HUES64 (cell line): ENCODE data around the gene COL6A2.
"Not testable (repeated sequence)": the region's sequence is repeated elsewhere in the genome, so short reads cannot be mapped to it uniquely, and the experiment has no call there.

Experiments used
- H3K27ac ChIP-seq: 2 replicates; pipeline ENCODE4 v1.7.0; 2013; ENCODE audit warnings: low read depth, low read length, inconsistent platforms
- H3K27me3 ChIP-seq: 2 replicates; pipeline ENCODE4 v1.6.1; 2013; ENCODE audit warnings: mild to moderate bottlenecking, low read length; ENCODE audit not compliant: insufficient read depth
- H3K36me3 ChIP-seq: 2 replicates; pipeline ENCODE4 v1.6.1; 2013; ENCODE audit warnings: mild to moderate bottlenecking, low read length; ENCODE audit not compliant: insufficient read depth
- H3K4me1 ChIP-seq: 2 replicates; pipeline ENCODE4 v1.6.1; 2013; ENCODE audit warnings: mild to moderate bottlenecking, low read length, moderate library complexity; ENCODE audit not compliant: insufficient read depth
- H3K4me3 ChIP-seq: 2 replicates; pipeline ENCODE4 v1.5.1; 2013; ENCODE audit warnings: mild to moderate bottlenecking, low read length, moderate library complexity
- H3K9ac ChIP-seq: 2 replicates; pipeline ENCODE4 v1.6.1; 2013; ENCODE audit warnings: mild to moderate bottlenecking, low read depth, low read length
- H3K9me3 ChIP-seq: 2 replicates; pipeline ENCODE4 v1.6.1; 2013; ENCODE audit warnings: low read depth, low read length; ENCODE audit not compliant: insufficient read depth
- WGBS: fragments of 150-250, 120-280 bp; methylation state at CpG from one replicate; pipeline ENCODE4 v1.1.7; 2013; ENCODE audit warnings: missing lambda C conversion rate; 5-methylcytosine and 5-hydroxymethylcytosine counted together

Gene COL6A2

DNA sequence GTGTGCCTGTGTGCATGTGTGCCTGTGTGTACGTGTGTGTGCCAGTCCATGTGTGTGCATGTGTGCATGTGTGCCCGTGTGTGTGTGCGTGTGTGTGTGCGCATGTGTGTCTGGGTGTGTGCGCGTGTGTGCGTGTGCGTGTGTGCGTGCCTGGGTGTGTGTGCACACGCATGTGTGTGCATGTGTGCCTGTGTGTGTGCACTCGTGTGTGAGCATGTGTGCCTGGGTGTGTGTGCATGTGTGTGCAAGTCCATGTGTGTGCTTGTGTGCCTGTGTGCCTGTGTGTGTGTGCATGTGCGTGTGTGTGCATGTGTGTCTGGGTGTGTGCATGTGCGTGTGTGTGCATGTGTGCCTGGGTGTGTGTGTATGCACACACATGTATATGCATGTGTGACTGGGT is 28.7 kb upstream of the COL6A2 start:
- Histone ChIP-seq H3K36me3 (no peaks in the 10 kb centered on the region), H3K27ac (no peak overlapping the region), H3K4me3 (no peak overlapping the region), H3K27me3 (no peaks in the 10 kb centered on the region), H3K4me1 (no peaks in the 10 kb centered on the region; the same call in 1 of the 2 replicates), H3K9ac (no peak overlapping the region), H3K9me3 (no peaks in the 10 kb centered on the region)
- 56% methylated on average over 12 of the region's 13 CpGs for WGBS

DNA sequence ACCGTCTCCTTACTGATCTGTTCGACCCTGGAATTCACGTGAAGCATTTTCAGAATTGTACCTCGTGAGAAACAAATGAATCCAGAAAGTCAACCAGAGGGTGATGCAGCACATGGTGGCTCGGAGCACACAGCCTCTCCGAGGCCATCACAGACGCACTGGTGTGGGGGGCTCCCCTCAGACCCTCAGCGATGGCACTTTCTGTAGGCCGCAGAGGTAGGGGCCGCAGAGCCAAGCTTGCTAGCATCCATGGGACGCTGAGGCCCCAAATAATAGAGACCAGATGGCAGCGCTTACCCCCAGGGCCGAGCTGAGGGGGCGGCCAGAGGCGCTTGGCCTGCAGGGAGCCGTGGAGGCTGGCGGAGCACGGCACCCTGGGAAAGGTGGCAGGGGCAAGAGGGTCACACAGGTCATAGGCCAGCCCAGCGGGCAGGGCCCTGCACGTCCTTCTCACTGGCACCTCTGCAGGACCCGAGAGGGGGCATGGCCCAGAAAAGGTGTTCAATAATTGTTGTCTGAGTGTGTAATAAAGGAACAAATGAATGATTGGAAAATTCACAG is 28.1 kb upstream of the COL6A2 start:
- Histone ChIP-seq H3K27me3 (no peaks in the 10 kb centered on the region), H3K9me3 (no peaks in the 10 kb centered on the region), H3K4me3 (no peak overlapping the region), H3K9ac (no peak overlapping the region), H3K27ac (no peak overlapping the region), H3K4me1 (no peaks in the 10 kb centered on the region; the same call in 1 of the 2 replicates), H3K36me3 (no peaks in the 10 kb centered on the region)
- 88% methylated on average over 21 of the region's 21 CpGs for WGBS

DNA sequence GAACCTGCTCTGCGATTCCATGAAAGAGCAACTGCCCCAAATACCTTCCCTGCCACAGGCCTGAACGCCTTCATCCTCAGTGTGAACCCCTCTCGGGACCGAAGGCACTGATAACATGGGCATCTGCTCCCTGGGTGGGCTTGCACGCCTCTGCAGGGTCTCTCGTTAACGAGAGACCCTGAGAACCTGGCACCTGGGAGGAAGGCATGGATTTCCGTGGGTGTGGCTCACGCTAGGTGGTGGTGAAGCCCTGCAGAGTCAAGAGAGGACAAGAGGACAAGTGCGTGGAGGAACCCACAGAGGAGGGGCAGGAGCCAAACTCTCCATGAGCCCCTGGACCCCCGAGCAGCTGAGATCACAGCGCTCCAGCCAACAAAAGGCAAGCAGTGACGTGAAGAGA is 26.8 kb upstream of the COL6A2 start:
- 85% methylated on average over 13 of the region's 13 CpGs for WGBS
- Histone ChIP-seq H3K4me1 (no peaks in the 10 kb centered on the region), H3K4me3 (no peak overlapping the region), H3K27ac (no peak overlapping the region), H3K9me3 (no peaks in the 10 kb centered on the region), H3K36me3 (no peaks in the 10 kb centered on the region), H3K27me3 (no peaks in the 10 kb centered on the region), H3K9ac (no peak overlapping the region)

DNA sequence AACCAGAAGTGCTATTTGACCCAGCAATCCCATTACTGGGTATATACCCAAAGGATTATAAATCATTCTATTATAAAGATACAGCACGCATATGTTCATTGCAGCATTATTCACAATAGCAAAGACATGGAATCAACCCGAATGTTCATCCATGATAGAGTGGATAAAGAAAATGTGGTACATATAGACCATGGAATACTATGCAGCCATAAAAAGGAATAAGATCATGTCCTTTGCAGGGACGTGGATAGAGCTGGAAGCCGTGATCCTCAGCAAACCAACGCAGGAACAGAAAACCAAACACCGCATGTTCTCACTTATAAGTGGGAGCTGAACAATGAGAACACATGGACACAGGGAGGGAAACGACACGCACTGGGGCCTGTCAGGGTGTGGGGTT is 21.2 kb upstream of the COL6A2 start:
- H3K27me3 ChIP-seq, H3K9ac ChIP-seq, H3K4me1 ChIP-seq, H3K27ac ChIP-seq, H3K4me3 ChIP-seq, H3K36me3 ChIP-seq, H3K9me3 ChIP-seq: not testable (repeated sequence)
- 96% methylated on average over 7 of the region's 8 CpGs for WGBS

DNA sequence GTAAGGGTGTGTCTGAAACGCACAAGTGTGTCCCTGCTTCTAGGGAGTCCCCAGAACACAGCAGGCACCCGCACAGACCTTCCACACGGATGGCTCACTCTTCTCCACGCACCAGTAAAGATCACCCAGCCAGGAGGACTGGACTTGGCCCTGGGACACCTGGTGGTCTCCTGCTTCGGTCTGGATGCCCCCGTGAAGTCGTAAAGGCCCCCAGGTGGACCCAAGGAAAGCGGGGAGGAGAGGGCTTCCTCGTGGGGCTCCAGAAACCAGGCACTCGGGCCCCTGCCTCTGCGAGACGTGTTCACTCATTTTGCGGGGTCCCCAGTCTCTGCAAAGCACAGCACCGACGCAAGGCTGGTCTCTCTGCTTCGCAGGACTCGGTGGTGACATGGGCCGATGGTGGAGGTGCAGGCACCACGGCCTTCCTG is 20.2 kb upstream of the COL6A2 start:
- no peaks in the 10 kb centered on the region for H3K9me3 ChIP-seq
- H3K27ac ChIP-seq, result no peak overlapping the region
- no peak overlapping the region for H3K4me3 ChIP-seq
- 95% methylated on average over 19 of the region's 19 CpGs for WGBS
- H3K27me3 ChIP-seq, result no peaks in the 10 kb centered on the region
- H3K4me1 ChIP-seq, result no peaks in the 10 kb centered on the region
- no peaks in the 10 kb centered on the region for H3K36me3 ChIP-seq
- no peak overlapping the region for H3K9ac ChIP-seq

DNA sequence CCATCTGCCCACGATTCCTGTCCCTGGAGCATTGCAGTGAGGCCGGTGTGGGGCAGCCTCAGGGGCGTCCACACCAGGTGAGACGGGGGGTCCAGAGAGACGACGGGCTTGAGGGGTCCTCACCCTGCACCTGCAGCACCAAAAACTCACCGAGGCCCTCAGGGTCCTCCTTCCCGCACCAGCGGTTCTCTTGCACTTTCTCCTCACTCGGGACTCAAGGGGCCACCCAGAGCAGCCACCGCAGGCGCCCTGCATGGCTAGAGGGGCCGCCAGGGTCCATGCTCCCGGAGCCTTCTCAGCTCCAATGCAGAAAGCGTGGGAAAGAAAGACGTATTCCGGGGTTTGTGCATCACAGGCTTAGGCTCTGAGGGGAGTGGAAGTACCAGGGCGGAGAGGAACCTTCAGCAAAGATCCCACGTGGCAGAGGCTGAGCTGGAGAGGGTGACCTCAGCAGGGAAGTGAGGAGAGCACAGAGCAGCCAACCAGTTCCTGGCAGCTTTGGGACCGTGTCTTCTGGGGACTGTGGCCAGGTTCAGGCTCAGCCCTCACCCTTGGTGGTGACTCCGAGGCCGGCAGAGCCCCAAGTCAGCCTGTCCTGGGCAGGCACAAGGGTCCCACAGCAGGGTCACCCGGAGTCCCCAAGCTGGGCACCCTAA is 19.5 kb upstream of the COL6A2 start:
- H3K36me3 ChIP-seq, result no peaks in the 10 kb centered on the region
- no peak overlapping the region for H3K9ac ChIP-seq
- H3K27ac ChIP-seq, result no peak overlapping the region
- 93% methylated on average over 23 of the region's 23 CpGs for WGBS
- H3K27me3 ChIP-seq, result no peaks in the 10 kb centered on the region
- no peak overlapping the region for H3K4me3 ChIP-seq
- no peaks in the 10 kb centered on the region for H3K9me3 ChIP-seq
- H3K4me1 ChIP-seq, result 0 out of 2 replicates have a peak, but pooled peaks cover under 1% of the 10 kb centered on the region

DNA sequence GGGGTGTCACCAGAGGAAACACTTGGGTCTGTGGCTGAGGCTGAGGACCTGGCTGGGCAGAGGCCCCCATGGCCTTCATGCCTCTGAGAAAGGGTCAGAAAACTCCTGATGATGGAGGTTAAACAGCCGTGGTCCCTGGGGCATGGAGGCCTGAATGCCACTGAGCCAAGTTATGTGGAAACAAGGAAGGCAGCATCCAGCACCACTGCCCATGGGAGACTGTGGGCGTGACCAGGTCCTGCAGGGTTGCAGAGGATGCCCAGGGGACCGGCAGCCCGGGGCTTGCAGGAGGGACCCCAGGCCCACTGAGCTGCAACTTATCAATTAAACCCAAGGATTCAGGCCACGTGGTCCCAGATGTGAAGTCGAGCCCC is 18.9 kb upstream of the COL6A2 start:
- H3K27me3 ChIP-seq, result no peaks in the 10 kb centered on the region
- 94% methylated on average over 6 of the region's 6 CpGs for WGBS

DNA sequence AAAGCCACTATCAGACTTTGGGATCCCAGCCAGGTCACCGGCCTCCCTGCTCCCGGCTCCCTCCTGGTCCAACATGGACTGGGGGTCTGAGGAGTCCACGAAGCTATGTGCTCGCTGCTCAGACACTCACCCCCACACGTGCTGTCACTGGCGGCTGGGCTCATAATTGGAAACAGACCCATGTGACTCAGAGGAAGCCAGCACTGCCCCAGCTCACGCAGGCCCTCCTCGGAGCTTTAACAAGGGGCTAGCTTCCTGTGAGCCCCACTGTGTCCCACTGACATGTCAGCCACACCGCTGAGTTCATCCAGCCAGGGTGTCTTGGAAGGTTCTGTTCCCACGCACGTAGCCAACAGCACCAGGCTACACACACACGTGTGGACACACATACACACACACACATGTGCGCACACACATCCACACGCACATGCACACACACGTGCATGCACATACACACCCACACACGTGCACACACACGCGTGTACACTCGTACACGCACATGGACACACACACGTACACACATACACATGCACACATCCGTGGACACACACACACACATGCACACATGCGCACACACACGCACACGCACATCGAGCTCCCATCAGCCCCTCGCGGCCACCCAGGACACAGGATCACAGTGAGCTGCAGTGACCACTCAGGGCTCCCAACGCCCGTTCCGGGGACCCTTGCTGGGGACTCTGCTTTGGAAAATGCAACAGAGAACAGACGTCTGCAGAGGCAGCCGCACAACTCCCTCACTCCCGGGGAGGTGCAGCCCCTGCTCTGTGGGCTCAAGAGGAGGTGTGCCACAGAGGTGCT is 18.4 kb upstream of the COL6A2 start:
- Histone ChIP-seq H3K27ac (no peak overlapping the region), H3K9me3 (no peaks in the 10 kb centered on the region), H3K4me3 (no peak overlapping the region), H3K9ac (no peak overlapping the region), H3K27me3 (no peaks in the 10 kb centered on the region), H3K4me1 (0 out of 2 replicates have a peak, but pooled peaks cover 2% of the 10 kb centered on the region), H3K36me3 (no peaks in the 10 kb centered on the region)
- 94% methylated on average over 34 of the region's 34 CpGs for WGBS

More for the DNA sequence above, 18.9 kb upstream of the COL6A2 start:
- no peak overlapping the region for H3K4me3 ChIP-seq
- H3K4me1 ChIP-seq, result 0 out of 2 replicates have a peak, but pooled peaks cover 2% of the 10 kb centered on the region
- H3K9me3 ChIP-seq, result no peaks in the 10 kb centered on the region
- H3K9ac ChIP-seq, result no peak overlapping the region
- H3K36me3 ChIP-seq, result no peaks in the 10 kb centered on the region
- no peak overlapping the region for H3K27ac ChIP-seq

DNA sequence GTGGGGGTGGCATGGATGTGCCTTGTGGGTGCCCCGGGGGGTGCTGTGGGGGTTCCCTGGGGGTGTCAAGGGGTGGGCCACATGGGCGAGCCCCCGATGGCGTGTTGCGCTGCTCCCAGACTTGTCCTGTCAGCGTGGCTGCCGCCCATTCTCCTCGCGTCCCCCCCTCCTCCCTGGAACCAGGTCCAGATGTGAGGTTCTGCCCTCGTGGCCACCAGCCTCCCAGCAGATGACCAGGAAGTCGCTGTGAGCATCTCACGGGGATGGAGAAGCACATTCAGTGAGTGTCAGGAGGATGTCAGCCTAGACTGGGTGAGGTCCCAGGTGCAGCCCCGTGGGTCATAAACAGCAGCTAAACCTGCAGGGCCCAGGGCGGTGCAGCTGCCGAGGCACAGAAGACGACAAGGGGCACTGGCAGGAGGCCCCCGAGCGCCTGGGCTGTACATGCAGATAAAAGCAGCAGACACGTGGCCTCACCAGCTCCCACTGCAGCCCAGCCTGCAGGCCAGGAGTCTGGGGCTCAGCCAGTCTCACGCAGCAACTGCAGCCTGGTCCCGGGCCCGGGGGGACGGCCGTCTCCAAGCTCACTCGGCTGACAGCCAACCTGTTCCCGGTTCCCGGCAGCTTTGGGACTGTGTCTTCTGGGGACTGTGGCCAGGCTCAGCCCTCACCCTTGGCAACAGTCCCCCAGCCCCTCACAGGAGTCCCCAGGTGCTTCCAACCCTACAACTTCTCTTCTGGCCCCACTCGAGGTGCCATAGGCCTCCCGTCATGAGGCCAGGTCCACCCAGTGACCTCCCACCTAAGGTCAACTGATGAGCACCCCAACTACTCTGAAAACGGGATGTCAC is 17.5 kb upstream of the COL6A2 start:
- no peaks in the 10 kb centered on the region for H3K9me3 ChIP-seq
- H3K36me3 ChIP-seq, result no peaks in the 10 kb centered on the region
- WGBS, result 91% methylated on average over 30 of the region's 30 CpGs
- H3K9ac ChIP-seq, result no peak overlapping the region
- H3K27me3 ChIP-seq, result no peaks in the 10 kb centered on the region
- H3K4me1 ChIP-seq, result 0 out of 2 replicates have a peak, but pooled peaks cover 2% of the 10 kb centered on the region
- no peak overlapping the region for H3K4me3 ChIP-seq
- H3K27ac ChIP-seq, result no peak overlapping the region

DNA sequence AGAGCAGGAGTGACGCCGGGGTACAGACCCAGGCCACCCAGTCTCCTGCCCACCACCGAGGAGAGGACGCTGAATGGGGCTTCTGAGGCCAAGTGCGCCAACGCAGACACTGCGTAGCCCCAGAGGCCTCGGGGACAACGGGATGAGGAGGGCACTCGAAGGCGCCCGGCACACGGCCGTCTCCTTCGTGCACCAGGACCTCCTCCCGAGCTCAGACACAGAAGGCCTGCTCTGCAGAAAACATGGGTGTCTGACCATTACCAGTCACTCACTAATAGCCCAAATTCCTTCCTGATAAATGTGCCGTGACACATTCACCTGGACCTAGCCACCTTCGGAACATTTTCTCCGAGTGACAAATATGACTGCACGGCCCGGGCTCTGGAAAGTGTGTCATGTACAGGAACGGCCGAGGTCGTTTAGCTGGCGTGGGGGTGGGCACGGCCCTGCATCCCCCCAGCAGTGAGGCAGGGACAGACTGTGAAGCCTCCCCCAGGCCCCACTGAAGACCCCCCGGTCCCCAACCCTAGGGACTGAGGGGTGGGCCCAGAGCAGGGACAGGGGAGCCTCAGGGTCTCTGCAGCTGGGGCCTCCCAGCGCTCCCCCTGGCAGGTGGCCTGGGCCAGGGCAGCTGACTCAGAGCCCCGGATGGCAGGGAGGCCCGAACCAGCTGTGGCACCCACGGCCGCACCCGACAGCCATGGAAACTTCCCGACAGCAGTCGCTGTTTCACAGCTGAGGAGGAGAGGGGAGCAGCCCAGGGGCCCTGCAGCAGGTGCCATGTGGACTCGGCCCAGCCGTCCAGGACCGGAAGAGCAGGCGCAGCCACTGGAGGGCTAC is 16.7 kb upstream of the COL6A2 start:
- Histone ChIP-seq H3K36me3 (no peaks in the 10 kb centered on the region), H3K9ac (no peak overlapping the region), H3K27me3 (no peaks in the 10 kb centered on the region), H3K4me3 (no peak overlapping the region), H3K27ac (no peak overlapping the region), H3K9me3 (no peaks in the 10 kb centered on the region), H3K4me1 (0 out of 2 replicates have a peak, but pooled peaks cover 2% of the 10 kb centered on the region)
- 90% methylated on average over 39 of the region's 39 CpGs for WGBS
